CD14-positive monocyte (primary cell): Measurements from ENCODE around the gene CBLB. TPM values are rescaled to one million over a fixed set of nuclear protein-coding genes. Genes with fewer than 3 reads are reported as not detected.

Experiments used
- DNase-seq, 3 donors: peaks; one replicate each; pipeline ENCODE4 v3.0.0-alpha.2; 2011 to 2022
- H2AFZ ChIP-seq: 2 replicates; pipeline ENCODE4 v1.6.0; 2012; ENCODE audit warnings: mild to moderate bottlenecking, low read depth, low read length, inconsistent platforms; ENCODE audit not compliant: insufficient read depth, poor library complexity, severe bottlenecking
- H3K27ac ChIP-seq, 2 donors: 1 replicate in 1 of 2; 2 replicates in 1 of 2; pipeline ENCODE4 v1.5.1; 2012 to 2013; ENCODE audit warnings: low read length in 2 of 2, control low read depth in 1 of 2, inconsistent platforms in 1 of 2, low read depth in 1 of 2, mild to moderate bottlenecking in 1 of 2
- H3K27me3 ChIP-seq, 2 donors: one replicate each; pipeline versions ENCODE4 v1.6.0 to v1.6.1; 2011 to 2013; ENCODE audit warnings: low read length in 2 of 2; ENCODE audit not compliant: control insufficient read depth in 2 of 2, insufficient read depth in 2 of 2
- H3K36me3 ChIP-seq, 2 donors: replicated peaks in 1 of 2; 1 replicate in 1 of 2; 2 replicates in 1 of 2; pipeline versions ENCODE4 v1.5.1 to v1.6.1; 2012 to 2013; ENCODE audit warnings: low read length in 2 of 2, control low read depth in 1 of 2, inconsistent platforms in 1 of 2, mild to moderate bottlenecking in 1 of 2; ENCODE audit not compliant: insufficient read depth in 2 of 2, control insufficient read depth in 1 of 2
- H3K4me1 ChIP-seq, 2 donors: 1 replicate in 1 of 2; 2 replicates in 1 of 2; pipeline versions ENCODE4 v1.5.1 to v1.6.1; 2012 to 2013; ENCODE audit warnings: low read length in 2 of 2, control low read depth in 1 of 2, inconsistent platforms in 1 of 2, mild to moderate bottlenecking in 1 of 2, moderate library complexity in 1 of 2; ENCODE audit not compliant: insufficient read depth in 2 of 2, control insufficient read depth in 1 of 2
- H3K4me2 ChIP-seq: replicated peaks from 2 replicates; pipeline ENCODE3; 2012; ENCODE audit warnings: low read length, moderate library complexity, mild to moderate bottlenecking; ENCODE audit not compliant: poor library complexity, severe bottlenecking; ENCODE audit errors: extremely low read depth
- H3K4me3 ChIP-seq, 3 experiments: fragments of 200-600 bp in 1 of 3; sonication (generic) in 1 of 3; replicated peaks in 1 of 3; 1 replicate in 2 of 3; 2 replicates in 1 of 3; pipeline ENCODE4 v1.5.1; 2011 to 2013; ENCODE audit warnings: low read length in 3 of 3, mild to moderate bottlenecking in 3 of 3, control low read depth in 2 of 3, low read depth in 2 of 3, inconsistent platforms in 1 of 3, moderate library complexity in 1 of 3
- H3K79me2 ChIP-seq: 2 replicates; pipeline ENCODE4 v1.6.0; 2012; ENCODE audit warnings: mild to moderate bottlenecking, control low read depth, inconsistent platforms, low read length, moderate library complexity; ENCODE audit not compliant: insufficient read depth
- H3K9ac ChIP-seq: 2 replicates; pipeline ENCODE4 v1.6.0; 2017; ENCODE audit warnings: low read length, mild to moderate bottlenecking; ENCODE audit not compliant: insufficient read depth, poor library complexity, severe bottlenecking
- H3K9me3 ChIP-seq, 2 donors: replicated peaks in 1 of 2; 1 replicate in 1 of 2; 2 replicates in 1 of 2; pipeline versions ENCODE4 v1.5.1 to v1.6.1; 2012 to 2013; ENCODE audit warnings: low read length in 2 of 2, control low read depth in 1 of 2; ENCODE audit not compliant: control insufficient read depth in 1 of 2, insufficient read depth in 1 of 2
- H4K20me1 ChIP-seq: 2 replicates; pipeline ENCODE4 v1.6.0; 2012; ENCODE audit warnings: mild to moderate bottlenecking, low read length, control low read depth, moderate library complexity; ENCODE audit not compliant: insufficient read depth
- H3K27ac Mint-ChIP-seq, 7 donors: one replicate each; pipeline ENCODE4 v1.8.0; 2020; ENCODE audit warnings: mild to moderate bottlenecking in 7 of 7, mixed read lengths in 7 of 7, moderate library complexity in 6 of 7, inconsistent platforms in 2 of 7
- H3K27me3 Mint-ChIP-seq, 3 donors: one replicate each; pipeline ENCODE4 v1.8.0; 2021 to 2022; ENCODE audit warnings: low read depth in 3 of 3, mild to moderate bottlenecking in 3 of 3, mixed read lengths in 3 of 3, moderate library complexity in 3 of 3, inconsistent platforms in 1 of 3
- H3K36me3 Mint-ChIP-seq, 2 donors: one replicate each; pipeline ENCODE4 v1.8.0; 2020; ENCODE audit warnings: mixed read lengths in 2 of 2, inconsistent platforms in 1 of 2, mild to moderate bottlenecking in 1 of 2
- H3K4me1 Mint-ChIP-seq: one replicate; pipeline ENCODE4 v1.8.0; 2020; ENCODE audit warnings: mild to moderate bottlenecking, mixed read lengths
- H3K4me3 Mint-ChIP-seq, 2 donors: one replicate each; pipeline ENCODE4 v1.8.0; 2020; ENCODE audit warnings: mild to moderate bottlenecking in 2 of 2, mixed read lengths in 2 of 2, moderate library complexity in 1 of 2
- H3K9me3 Mint-ChIP-seq, 7 donors: one replicate each; pipeline ENCODE4 v1.8.0; 2020 to 2022; ENCODE audit warnings: mixed read lengths in 7 of 7, mild to moderate bottlenecking in 6 of 7, moderate library complexity in 6 of 7, inconsistent platforms in 2 of 7
- WGBS: methylation state at CpG from one replicate; pipeline ENCODE4 v1.1.5; 2013; ENCODE audit warnings: missing lambda C conversion rate; ENCODE audit not compliant: insufficient coverage; 5-methylcytosine and 5-hydroxymethylcytosine counted together
- intact Hi-C, 2 donors: fragments of 100-400 bp; cut with micrococcal nuclease; formaldehyde crosslinking; loops; one replicate each; pipeline versions ENCODE4 v1.15.0 to v1.15.1; 2023
- polyA minus RNA-seq: library from RNA; depleted of rRNA, polyadenylated mRNA; stranded (reverse); fragments of >200 nt; gene quantifications from 2 replicates; pipeline ENCODE4 v1.2.3, GENCODE V29; 2012
- polyA plus RNA-seq, 3 donors: library from polyadenylated mRNA; depleted of rRNA in 1 of 3; unstranded in 2 of 3; stranded (reverse) in 1 of 3; fragments of 300-500 nt in 2 of 3; fragments of >200 nt in 1 of 3; fragmentation: Illumina TruSeq in 2 of 3; gene quantifications; 1 replicate in 2 of 3; 2 replicates in 1 of 3; pipeline ENCODE4 v1.2.3, GENCODE V29; 2012 to 2021
- total RNA-seq, 12 experiments: library from RNA in 1 of 12; stranded (reverse) in 1 of 12; fragments of 120-200 nt in 1 of 12; gene quantifications; one replicate each; pipeline ENCODE4 v1.2.4 and lab custom pipeline; 2013 to 2026; ENCODE audit warnings: mixed read lengths in 6 of 12, inconsistent platforms in 1 of 12
- TF ChIP-seq, protein P1 (sequence below): fragments of 200-600 bp; IDR thresholded peaks from one replicate; pipeline ENCODE4 v1.8.0; 2022; ENCODE audit warnings: antibody characterized with exemption, mild to moderate bottlenecking

The CBLB gene
- total RNA-seq (2013) = 13.5 TPM
- polyA plus RNA-seq = 1 to 10 TPM; 1.6 to 8.1 (median 3.6) TPM
- 6.5 and 6.7 TPM in 2 replicates for polyA minus RNA-seq
- 4.9 to 19.3 (median 12.9) reads per million in 11 experiments for total RNA-seq (lab: John Stamatoyannopoulos, UW)

DNA sequence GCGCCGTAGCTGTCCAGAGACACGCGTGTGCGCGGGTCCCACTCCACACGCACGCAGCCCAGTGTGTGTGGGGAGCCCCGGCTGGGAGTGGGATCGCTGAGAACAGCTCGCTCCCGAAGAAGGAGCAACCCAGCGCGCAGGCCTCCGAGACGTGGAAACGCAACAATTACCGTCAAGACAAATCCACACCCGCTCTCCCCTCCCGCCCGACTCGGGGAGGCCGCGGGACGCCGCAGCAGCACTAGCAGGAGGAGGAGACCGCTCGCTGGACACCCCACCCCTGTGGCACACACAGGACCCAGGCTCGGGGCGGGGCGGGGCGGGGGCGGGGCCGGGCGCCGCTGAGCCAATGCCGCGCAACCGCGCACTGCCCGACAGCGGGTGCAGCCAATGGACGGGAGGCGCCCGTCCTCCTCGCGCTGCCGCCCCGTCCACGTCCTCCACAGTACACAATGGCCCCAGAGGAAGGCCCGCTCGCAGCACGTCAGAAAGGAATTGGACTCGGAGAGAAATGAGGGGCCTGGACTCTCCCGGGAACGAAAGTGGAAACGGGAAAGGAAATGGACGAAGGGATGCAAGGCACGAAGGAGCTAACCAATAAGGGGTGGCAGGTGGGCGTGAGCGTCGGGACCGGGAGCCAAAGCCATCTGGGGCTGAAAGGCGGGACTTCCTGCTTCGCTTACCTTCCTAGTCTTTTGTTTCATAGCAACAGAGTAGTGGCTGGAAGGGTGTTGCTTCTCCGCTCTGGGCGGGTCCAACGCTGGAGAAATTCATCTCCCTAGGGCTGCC, at the start of gene CBLB:
CBLB (minus strand) TSS at position 271 of the 789 bp plus-strand sequence. CDS start 1,435 bp downstream, outside the sequence.
- 0% methylated on average over 49 of the region's 68 CpGs for WGBS
- peaks cover 33% of the 10 kb centered on the region for H3K4me1 Mint-ChIP-seq
- intact Hi-C loops = no loop called here

DNA sequence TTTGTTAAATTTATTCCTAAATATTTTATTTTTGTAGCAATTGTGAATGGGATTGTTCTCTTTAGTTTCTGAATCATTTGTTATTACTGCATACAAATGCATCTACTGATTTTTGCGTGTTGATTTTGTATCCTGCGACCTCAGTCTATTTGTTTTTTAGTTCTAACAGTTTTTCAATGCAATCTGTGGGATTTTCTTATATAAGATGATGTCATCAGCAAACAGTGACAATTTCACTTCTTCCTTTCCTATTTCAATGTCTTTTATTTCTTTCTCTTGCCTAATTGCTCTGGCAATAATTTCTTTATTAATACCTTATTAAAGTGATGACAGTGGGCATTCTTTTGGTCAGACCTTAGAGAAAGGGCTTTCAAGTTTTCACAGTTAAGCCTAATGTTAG, 48.0 kb upstream of the CBLB start:
- H3K27ac ChIP-seq = no peak overlapping the region
- peaks cover 5 to 30% (median 14%) of the 10 kb centered on the region in 7 donors for H3K9me3 Mint-ChIP-seq
- no peak overlapping the region for H3K9ac ChIP-seq
- no peaks in the 10 kb centered on the region for H4K20me1 ChIP-seq
- no peaks in the 10 kb centered on the region for H3K4me1 Mint-ChIP-seq
- H3K27ac Mint-ChIP-seq = no peak overlapping the region
- no peak overlapping the region for H2AFZ ChIP-seq
- no CpG with 5 or more reads among the region's 2 CpGs for WGBS
- no peaks in the 10 kb centered on the region for H3K36me3 Mint-ChIP-seq
- peaks cover 6 to 10% of the 10 kb centered on the region in 2 donors for H3K4me1 ChIP-seq
- H3K9me3 ChIP-seq = peaks cover 3 to 13% of the 10 kb centered on the region in 2 donors
- no peak overlapping the region for H3K4me2 ChIP-seq
- H3K27me3 Mint-ChIP-seq = peaks cover 0 to 2% (median 0%) of the 10 kb centered on the region in 3 donors
- H3K4me3 Mint-ChIP-seq = no peak overlapping the region
- no peak for DNase-seq
- H3K79me2 ChIP-seq = no peaks in the 10 kb centered on the region
- H3K36me3 ChIP-seq = no peaks in the 10 kb centered on the region
- TF ChIP-seq, protein P1, sequence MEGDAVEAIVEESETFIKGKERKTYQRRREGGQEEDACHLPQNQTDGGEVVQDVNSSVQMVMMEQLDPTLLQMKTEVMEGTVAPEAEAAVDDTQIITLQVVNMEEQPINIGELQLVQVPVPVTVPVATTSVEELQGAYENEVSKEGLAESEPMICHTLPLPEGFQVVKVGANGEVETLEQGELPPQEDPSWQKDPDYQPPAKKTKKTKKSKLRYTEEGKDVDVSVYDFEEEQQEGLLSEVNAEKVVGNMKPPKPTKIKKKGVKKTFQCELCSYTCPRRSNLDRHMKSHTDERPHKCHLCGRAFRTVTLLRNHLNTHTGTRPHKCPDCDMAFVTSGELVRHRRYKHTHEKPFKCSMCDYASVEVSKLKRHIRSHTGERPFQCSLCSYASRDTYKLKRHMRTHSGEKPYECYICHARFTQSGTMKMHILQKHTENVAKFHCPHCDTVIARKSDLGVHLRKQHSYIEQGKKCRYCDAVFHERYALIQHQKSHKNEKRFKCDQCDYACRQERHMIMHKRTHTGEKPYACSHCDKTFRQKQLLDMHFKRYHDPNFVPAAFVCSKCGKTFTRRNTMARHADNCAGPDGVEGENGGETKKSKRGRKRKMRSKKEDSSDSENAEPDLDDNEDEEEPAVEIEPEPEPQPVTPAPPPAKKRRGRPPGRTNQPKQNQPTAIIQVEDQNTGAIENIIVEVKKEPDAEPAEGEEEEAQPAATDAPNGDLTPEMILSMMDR = no peak
- H3K4me3 ChIP-seq = no peak overlapping the region
- no peaks in the 10 kb centered on the region for H3K27me3 ChIP-seq
- intact Hi-C loops = no loop called here

More for the DNA sequence above, at the start of gene CBLB:
- Mint-ChIP-seq H3K27ac (peak within 1 kb of the TSS; percentile 93 to 99 (median 98)), H3K27me3 (no peaks in the 10 kb centered on the region), H3K9me3 (no peaks in the 10 kb centered on the region), H3K36me3 (peaks cover 10 to 15% of the 10 kb centered on the region in 2 donors), H3K4me3 (peak within 1 kb of the TSS; percentile 100)
- Histone ChIP-seq H3K79me2 (no peaks in the 10 kb centered on the region), H3K9me3 (no peaks in the 10 kb centered on the region), H3K4me1 (peaks cover 16 to 39% of the 10 kb centered on the region in 2 donors), H4K20me1 (no peaks in the 10 kb centered on the region), H3K27ac (peak within 1 kb of the TSS; percentile 75 to 85), H3K4me2 (peak within 1 kb of the TSS; percentile 91), H3K36me3 (peaks cover 2 to 16% of the 10 kb centered on the region in 2 donors), H3K4me3 (peak within 1 kb of the TSS; percentile 79 to 99 (median 90)), H2AFZ (peak within 1 kb of the TSS; percentile 95), H3K9ac (peak within 1 kb of the TSS; percentile 80), H3K27me3 (no peaks in the 10 kb centered on the region)
- TF ChIP-seq, protein P1 = no peak
- DNase-seq = peak; percentile 81 to 84 (median 83)
